Measurements from ENCODE around the gene EPB41L1. TPM values are rescaled to one million over a fixed set of nuclear protein-coding genes. Genes with fewer than 3 reads are reported as not detected.

The EPB41L1 gene
- total and polyA plus RNA-seq, 2 donors from 2014 or later: 53.2 to 230 TPM

DNA sequence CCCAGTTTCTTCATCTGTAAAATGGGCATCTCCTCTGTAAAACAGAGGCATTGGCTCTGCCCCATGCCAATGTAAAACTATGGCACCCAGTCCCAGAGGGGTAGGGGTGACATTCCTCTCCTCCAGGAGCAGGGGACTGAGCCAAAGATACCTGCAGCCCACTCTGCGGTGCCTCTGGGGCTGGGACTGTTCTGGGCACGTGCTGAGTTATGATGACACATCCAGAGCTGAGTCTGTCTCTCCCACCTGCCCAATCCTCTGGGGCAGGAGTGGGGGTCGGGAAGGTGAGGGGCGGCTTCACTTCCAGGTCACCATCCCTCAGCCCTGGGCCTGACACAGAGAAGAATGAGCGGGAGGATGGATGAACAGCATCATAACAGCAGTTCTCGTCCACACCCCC, 111.6 kb downstream of the EPB41L1 start:
- no peaks in the 10 kb centered on the region for H3K9me3 ChIP-seq (ENCODE audit: control insufficient read depth in 2 of 3, insufficient read depth in 1 of 3, low read length in 3 of 3)
- intact Hi-C loops (cut with DNase I): no loop called here
- H3K27ac ChIP-seq (ENCODE audit: low read depth in 2 of 2, low read length in 2 of 2): no peak overlapping the region
- H3K4me3 ChIP-seq (ENCODE audit: low read length in 3 of 3): no peak overlapping the region
- no peak for TF ChIP-seq CTCF (IDR thresholded peaks at IDR 0.05; ENCODE audit: borderline replicate concordance, extremely low read depth, insufficient read depth)
- DNase-seq (no peak), FAIRE-seq (no peak)
- H3K4me1 ChIP-seq (ENCODE audit: control insufficient read depth in 2 of 3, insufficient read depth in 2 of 3, low read depth in 1 of 3, low read length in 3 of 3): no peaks in the 10 kb centered on the region
- no peaks in the 10 kb centered on the region for H3K36me3 ChIP-seq (ENCODE audit: control insufficient read depth in 2 of 3, insufficient read depth in 3 of 3, low read length in 3 of 3)
- no peak overlapping the region for H3K9ac ChIP-seq (ENCODE audit: low read length in 3 of 3)
- no peaks in the 10 kb centered on the region for H3K27me3 ChIP-seq (ENCODE audit: control insufficient read depth, insufficient read depth, low read length)

GRCh38 chr20:36267605-36268381, 113.3 kb downstream of the EPB41L1 start:
- DNase-seq: no peak
- no peak overlapping the region for H3K27ac ChIP-seq (ENCODE audit: low read depth in 2 of 2, low read length in 2 of 2)
- no peak for TF ChIP-seq CTCF (IDR thresholded peaks at IDR 0.05; ENCODE audit: borderline replicate concordance, extremely low read depth, insufficient read depth)
- no peak for FAIRE-seq
- H3K4me3 ChIP-seq (ENCODE audit: low read length in 3 of 3): no peak overlapping the region
- H3K36me3 ChIP-seq (ENCODE audit: control insufficient read depth in 2 of 3, insufficient read depth in 3 of 3, low read length in 3 of 3): no peaks in the 10 kb centered on the region
- intact Hi-C loops (cut with DNase I): no loop called here
- H3K9ac ChIP-seq (ENCODE audit: low read length in 3 of 3): no peak overlapping the region
- H3K4me1 ChIP-seq (ENCODE audit: control insufficient read depth in 2 of 3, insufficient read depth in 2 of 3, low read depth in 1 of 3, low read length in 3 of 3): no peaks in the 10 kb centered on the region
- H3K9me3 ChIP-seq (ENCODE audit: control insufficient read depth in 2 of 3, insufficient read depth in 1 of 3, low read length in 3 of 3): no peaks in the 10 kb centered on the region
- H3K27me3 ChIP-seq (ENCODE audit: control insufficient read depth, insufficient read depth, low read length): no peaks in the 10 kb centered on the region

DNA sequence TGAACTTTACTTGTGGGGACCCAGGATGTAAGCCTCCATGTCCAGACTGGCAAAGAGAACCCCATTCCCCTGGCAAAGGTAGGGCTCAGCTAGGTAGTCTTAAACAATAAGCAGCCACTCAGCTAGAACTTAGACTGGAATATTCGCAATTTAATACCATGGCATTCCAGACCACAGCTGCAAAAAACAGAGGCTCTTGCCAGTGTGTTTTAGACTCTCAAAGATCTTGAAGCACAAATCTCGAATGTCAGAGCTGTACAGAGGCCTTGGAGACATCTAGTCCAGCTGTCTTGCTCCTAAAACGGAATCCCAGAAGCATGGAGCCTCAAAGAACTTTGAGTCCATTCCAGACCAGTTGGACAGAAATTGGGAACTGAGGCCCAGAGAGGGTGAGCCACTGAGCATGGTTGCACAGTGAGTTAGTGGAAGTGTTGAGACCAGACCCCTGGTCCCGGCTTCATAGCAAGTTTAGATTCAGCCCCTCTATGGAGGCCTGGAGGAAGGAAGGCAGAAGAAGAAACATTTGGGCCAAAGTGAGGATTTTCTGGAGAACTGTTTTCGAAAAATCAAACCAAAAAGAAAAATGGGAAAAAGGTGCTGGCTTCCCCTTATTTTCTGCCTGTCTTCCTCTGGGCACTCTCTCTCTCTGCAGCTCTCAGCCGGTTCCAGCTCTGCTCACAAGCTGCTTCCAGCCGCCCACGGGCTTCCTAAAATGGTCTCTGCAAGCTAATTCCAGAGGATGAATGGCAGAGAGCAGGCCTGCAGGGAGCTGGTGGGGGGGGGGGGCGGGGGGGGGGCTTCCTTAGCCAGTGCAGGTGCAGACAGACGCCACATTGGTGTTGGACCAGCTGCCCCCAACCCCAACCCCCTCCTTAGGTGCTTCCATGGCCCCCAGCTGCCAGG, 114.2 kb downstream of the EPB41L1 start:
- no peak for FAIRE-seq
- H3K27me3 ChIP-seq (ENCODE audit: control insufficient read depth, insufficient read depth, low read length): no peaks in the 10 kb centered on the region
- DNase-seq: peak in 1 of 5 donors; percentile 10
- H3K4me3 ChIP-seq (ENCODE audit: low read length in 3 of 3): no peak overlapping the region
- H3K27ac ChIP-seq (ENCODE audit: low read depth in 2 of 2, low read length in 2 of 2): no peak overlapping the region
- H3K9ac ChIP-seq (ENCODE audit: low read length in 3 of 3): no peak overlapping the region
- no peaks in the 10 kb centered on the region for H3K36me3 ChIP-seq (ENCODE audit: control insufficient read depth in 2 of 3, insufficient read depth in 3 of 3, low read length in 3 of 3)
- H3K4me1 ChIP-seq (ENCODE audit: control insufficient read depth in 2 of 3, insufficient read depth in 2 of 3, low read depth in 1 of 3, low read length in 3 of 3): no peaks in the 10 kb centered on the region
- no peaks in the 10 kb centered on the region for H3K9me3 ChIP-seq (ENCODE audit: control insufficient read depth in 2 of 3, insufficient read depth in 1 of 3, low read length in 3 of 3)
- no peak for TF ChIP-seq CTCF (IDR thresholded peaks at IDR 0.05; ENCODE audit: borderline replicate concordance, extremely low read depth, insufficient read depth)
- intact Hi-C loops (cut with DNase I): no loop called here

Data from kidney (tissue), 14 donors.